HepG2 (cell line): ENCODE measurements around the gene FUOM. TPM values are rescaled to one million over a fixed set of nuclear protein-coding genes. Genes with fewer than 3 reads are reported as not detected.

ENCODE experiments used
- HDAC1 ChIP-seq: sonication (generic); formaldehyde crosslinking; IDR thresholded peaks from 2 replicates; pipeline ENCODE4 v1.5.1; 2020; ENCODE audit warnings: mild to moderate bottlenecking, missing genetic modification reagents
- PATZ1 ChIP-seq: sonication (generic); formaldehyde crosslinking; IDR thresholded peaks from 2 replicates; pipeline ENCODE4 v1.4.0; 2020; ENCODE audit warnings: missing genetic modification reagents
- PAXIP1 ChIP-seq: sonication (generic); formaldehyde crosslinking; conservative IDR thresholded peaks from 2 replicates; pipeline ENCODE4 v1.4.0; 2020; ENCODE audit warnings: mild to moderate bottlenecking, missing genetic modification reagents, moderate library complexity
- ZFX ChIP-seq: sonication (generic); formaldehyde crosslinking; IDR thresholded peaks from 2 replicates; pipeline ENCODE4 v1.4.0; 2020; ENCODE audit warnings: mild to moderate bottlenecking, low read depth, missing genetic modification reagents, moderate library complexity
- ZNF280B ChIP-seq: sonication (generic); formaldehyde crosslinking; IDR thresholded peaks from 2 replicates; pipeline ENCODE4 v1.5.0; 2020; ENCODE audit warnings: missing genetic modification reagents, mild to moderate bottlenecking, borderline replicate concordance
- ZNF777 ChIP-seq: sonication (generic); formaldehyde crosslinking; IDR thresholded peaks from 2 replicates; pipeline ENCODE4 v1.4.0; 2020; ENCODE audit warnings: missing genetic modification reagents
- polyA plus RNA-seq, 8 experiments: library from polyadenylated mRNA; depleted of rRNA in 3 of 8; stranded (reverse) in 7 of 8; unstranded in 1 of 8; fragments of >200 nt; fragmentation: Illumina TruSeq in 4 of 8; extraction: Trizol in 4 of 8; gene quantifications; 2 replicates each; pipeline versions ENCODE4 v1.2.1 to v1.2.3, GENCODE V29; 2011 to 2016; ENCODE audit warnings: low read depth in 4 of 8, missing spikeins in 1 of 8, mixed read lengths in 1 of 8; ENCODE audit not compliant: insufficient read depth in 1 of 8
- total RNA-seq, 5 experiments: library from RNA; depleted of rRNA; stranded (reverse); fragments of >200 nt; fragmentation: Illumina TruSeq; extraction: Trizol; gene quantifications; 2 replicates each; pipeline ENCODE4 v1.2.3, GENCODE V29; 2016; ENCODE audit warnings: low read depth in 1 of 5

The FUOM gene
- total and polyA plus RNA-seq, 2 of the 13 experiments (the other 11 are each of a cell fraction or from before 2014, with no cell fraction given): 27.5 to 60.4 TPM

GRCh38 chr10:133325440-133326222 is 32.2 kb downstream of the FUOM start (continued):
- TF ChIP-seq PATZ1 (peak; percentile 23; the same call in 1 of the 2 replicates), PAXIP1 (no peak), HDAC1 (peak; percentile 12; the same call in 1 of the 2 replicates), ZNF280B (CRISPR knock-in tag) (no peak), ZNF777 (peak; percentile 83), ZFX (CRISPR knock-in tag) (peak; percentile 56)
